Measurements from ENCODE around the gene JADE2.

- TF ChIP-seq SUZ12 (IDR thresholded peaks at IDR 0.05; ENCODE audit: extremely low read depth, insufficient read depth, insufficient read length) (no peak), YY1 (IDR thresholded peaks at IDR 0.05; ENCODE audit: insufficient read depth, insufficient read length) (no peak)
These were observed 49.8 kb downstream of the JADE2 start for GRCh38 chr5:134575316-134575715.
